Measurements from ENCODE around the gene RABGAP1L.
"Not testable (repeated sequence)": the region's sequence is repeated elsewhere in the genome, so short reads cannot be mapped to it uniquely, and the experiment has no call there.

Gene RABGAP1L

GRCh38 chr1:174837386-174837785 lies 678.1 kb downstream of the RABGAP1L start:
- DNase-seq, result no peak

GRCh38 chr1:174839211-174839610 lies 679.9 kb downstream of the RABGAP1L start:
- DNase-seq, result no peak

GRCh38 chr1:174841747-174842146 lies 682.4 kb downstream of the RABGAP1L start:
- no peak for DNase-seq

GRCh38 chr1:174848593-174849560 lies 689.6 kb downstream of the RABGAP1L start:
- not testable (repeated sequence) for DNase-seq

- DNase-seq, result no peak
Measured at GRCh38 chr1:174850726-174851125, 691.4 kb downstream of the RABGAP1L start.

- no peak for DNase-seq
Measured at GRCh38 chr1:174858301-174858700, 699.0 kb downstream of the RABGAP1L start.

- no peak for DNase-seq
Measured at GRCh38 chr1:174870319-174870718, 711.0 kb downstream of the RABGAP1L start.

GRCh38 chr1:174871886-174872285 lies 712.6 kb downstream of the RABGAP1L start:
- no peak for DNase-seq

- no peak for DNase-seq
Measured at GRCh38 chr1:174872615-174873058, 713.3 kb downstream of the RABGAP1L start.

- DNase-seq, result no peak
Measured at GRCh38 chr1:174874331-174875053, 715.2 kb downstream of the RABGAP1L start.

- no peak for DNase-seq
Measured at GRCh38 chr1:174875306-174875705, 716.0 kb downstream of the RABGAP1L start.

- no peak for DNase-seq
Measured at GRCh38 chr1:174877208-174877673, 717.9 kb downstream of the RABGAP1L start.

GRCh38 chr1:174880171-174880570 lies 720.9 kb downstream of the RABGAP1L start:
- DNase-seq, result no peak

GRCh38 chr1:174883409-174883808 lies 724.1 kb downstream of the RABGAP1L start:
- no peak for DNase-seq

- no peak for DNase-seq
Measured at GRCh38 chr1:174884038-174884437, 724.7 kb downstream of the RABGAP1L start.

GRCh38 chr1:174884566-174884965 lies 725.2 kb downstream of the RABGAP1L start:
- DNase-seq, result no peak

- DNase-seq, result no peak
Measured at GRCh38 chr1:174890024-174890423, 730.7 kb downstream of the RABGAP1L start.

- no peak for DNase-seq
Measured at GRCh38 chr1:174892016-174892415, 732.7 kb downstream of the RABGAP1L start.

- DNase-seq, result no peak
Measured at GRCh38 chr1:174894117-174894762, 734.9 kb downstream of the RABGAP1L start.

- not testable (repeated sequence) for DNase-seq
Measured at GRCh38 chr1:174895610-174896009, 736.3 kb downstream of the RABGAP1L start.

- no peak for DNase-seq
Measured at GRCh38 chr1:174898102-174898797, 738.9 kb downstream of the RABGAP1L start.

- DNase-seq, result no peak
Measured at GRCh38 chr1:174900317-174900716, 741.0 kb downstream of the RABGAP1L start.

Measured in stimulated activated CD4-positive, alpha-beta T cell treated with anti-CD3 and anti-CD28 coated beads, Interleukin-12 subunit alpha, Interleukin-12 subunit beta, amount 100 ng/mL, for 4 hours (primary cell).